Measurements from ENCODE around the gene NPTN.

DNA sequence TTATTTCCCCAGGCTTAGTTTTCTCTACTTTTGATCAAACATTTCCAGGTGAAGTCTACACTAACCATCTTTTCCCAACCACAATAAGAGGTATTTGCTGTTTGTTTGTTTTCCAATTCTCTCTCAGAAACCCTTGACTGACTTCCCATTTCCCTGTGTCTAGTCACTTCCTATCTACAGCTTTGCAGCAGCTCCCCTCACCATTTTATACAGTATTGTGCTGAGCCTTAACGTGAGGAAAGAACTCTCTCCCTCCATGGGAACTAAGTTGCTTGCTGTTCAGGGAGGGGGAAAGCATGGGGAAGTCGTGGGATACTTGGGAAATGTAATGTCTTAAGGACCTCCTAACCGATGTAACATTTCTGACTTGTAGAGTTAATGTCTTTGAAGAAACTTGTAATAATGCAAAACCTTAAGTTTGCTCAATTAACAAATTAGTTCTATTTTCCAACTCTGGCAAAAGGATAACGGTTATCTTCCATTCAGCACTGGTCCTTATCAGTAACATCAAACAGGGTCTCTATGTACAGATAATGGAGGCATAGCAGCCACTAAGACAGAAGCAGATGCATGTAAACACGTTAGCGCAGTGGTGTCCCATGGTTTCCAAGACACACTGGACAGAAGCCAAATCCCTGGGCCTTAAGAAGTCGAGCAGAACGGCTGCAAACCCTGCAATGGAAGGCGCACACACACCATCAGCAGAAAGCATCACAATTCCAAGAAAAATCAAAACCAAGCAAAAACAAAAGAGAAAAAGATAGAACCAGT is 39.7 kb downstream of the NPTN start:
- TF ChIP-seq POLR2A (IDR thresholded peaks at IDR 0.05; ENCODE audit: low read depth, low read length): no peak
- no peak for TF ChIP-seq TAF1 (IDR thresholded peaks at IDR 0.05; ENCODE audit: low read depth, low read length)
- TF ChIP-seq POLR2AphosphoS5 (IDR thresholded peaks at IDR 0.05; ENCODE audit: low read depth, low read length): no peak

All from GM12891 (cell line).